Uterine smooth muscle cell (primary cell): Measurements from ENCODE around the gene TRIM71. TPM values are rescaled to one million over a fixed set of nuclear protein-coding genes. Genes with fewer than 3 reads are reported as not detected.

Experiments used
- total RNA-seq: library from RNA; depleted of rRNA; stranded (reverse); fragments of >200 nt; gene quantifications from 2 replicates; pipeline ENCODE4 v1.2.3, GENCODE V29; 2014

TRIM71 gene
- not detected in 2 replicates for total RNA-seq

GRCh38 chr3:32817558-32818228 is at the start of gene TRIM71:
TSS of gene TRIM71 (plus strand) at chr3:32817997. CDS start at chr3:32818081, 84 bp downstream.

Other genes starting within 250 kb of the TRIM71 start
- 41.0 and 63.2 TPM in 2 replicates for gene DYNC1LI1, start 247.1 kb upstream of the TRIM71 start, total RNA-seq
- 23.2 and 26.5 TPM in 2 replicates for gene CNOT10, start 132.8 kb upstream of the TRIM71 start, total RNA-seq
- not detected in 2 replicates for gene CCR4, start 133.6 kb downstream of the TRIM71 start, total RNA-seq